H1 (cell line): Measurements from ENCODE around the gene NFE2L2. TPM values are rescaled to one million over a fixed set of nuclear protein-coding genes. Genes with fewer than 3 reads are reported as not detected.

Experiments
- CTCF ChIA-PET: fragments of 300-600 bp; sonication (Branson Sonifier 250); formaldehyde crosslinking; loops from one replicate; lab custom pipeline; 2021; ENCODE audit not compliant: partially characterized antibody; lab: Charles Lee
- POLR2A ChIA-PET: fragments of 300-600 bp; sonication (Branson Sonifier 250); formaldehyde crosslinking; loops from one replicate; lab custom pipeline; 2021; ENCODE audit warnings: inconsistent platforms; ENCODE audit not compliant: partially characterized antibody; lab: Charles Lee
- DNase-seq, 2 experiments: peaks; one replicate each; pipeline versions ENCODE4 v3.0.0 to v3.0.0-alpha.2; 2010 to 2022; ENCODE audit warnings: low spot score in 2 of 2, low read depth in 1 of 2, mixed read lengths in 1 of 2
- FAIRE-seq: peaks from 2 replicates; lab custom pipeline; 2011; peaks lifted over from hg19 to GRCh38; lab: Jason Lieb, UNC
- H2AFZ ChIP-seq: 2 replicates; pipeline ENCODE4 v1.8.1; 2012; ENCODE audit warnings: low read length, inconsistent platforms
- H2AK5ac ChIP-seq: 2 replicates; pipeline ENCODE4 v1.6.1; 2013; ENCODE audit warnings: low read depth, low read length
- H2BK120ac ChIP-seq: replicated peaks from 2 replicates; pipeline ENCODE3; 2013; ENCODE audit warnings: low read depth, low read length, inconsistent platforms
- H2BK12ac ChIP-seq: 2 replicates; pipeline ENCODE4 v1.6.1; 2013; ENCODE audit warnings: low read depth, low read length
- H2BK15ac ChIP-seq: 2 replicates; pipeline ENCODE4 v1.6.1; 2013; ENCODE audit warnings: low read length
- H2BK20ac ChIP-seq: 2 replicates; pipeline ENCODE4 v1.6.1; 2013; ENCODE audit warnings: low read length
- H2BK5ac ChIP-seq: 2 replicates; pipeline ENCODE4 v1.6.1; 2013; ENCODE audit warnings: low read depth, low read length
- H3K14ac ChIP-seq: 2 replicates; pipeline ENCODE4 v1.6.1; 2013; ENCODE audit warnings: inconsistent platforms; ENCODE audit not compliant: insufficient read length
- H3K18ac ChIP-seq: 2 replicates; pipeline ENCODE4 v1.6.1; 2013; ENCODE audit warnings: low read length; ENCODE audit errors: extremely low read depth
- H3K23ac ChIP-seq: 2 replicates; pipeline ENCODE4 v1.6.1; 2013; ENCODE audit warnings: inconsistent platforms; ENCODE audit not compliant: insufficient read length
- H3K23me2 ChIP-seq: 2 replicates; pipeline ENCODE4 v1.6.1; 2013; ENCODE audit warnings: low read depth, low read length
- H3K27ac ChIP-seq: 2 replicates; pipeline ENCODE4 v1.6.1; 2011; ENCODE audit warnings: low read depth, low read length, inconsistent platforms
- H3K27me3 ChIP-seq, 4 experiments: replicated peaks in 1 of 4; 1 replicate in 1 of 4; 2 replicates in 3 of 4; pipeline versions ENCODE4 v1.6.1 to v1.8.1; 2011 to 2013; ENCODE audit warnings: low read length in 3 of 4, mild to moderate bottlenecking in 3 of 4, inconsistent platforms in 2 of 4, mixed read lengths in 2 of 4, moderate library complexity in 1 of 4; ENCODE audit not compliant: control insufficient read depth in 3 of 4, insufficient read depth in 3 of 4; ENCODE audit errors: extremely low read depth in 1 of 4
- H3K36me3 ChIP-seq, 4 experiments: 2 replicates each; pipeline versions ENCODE4 v1.6.1 to v1.8.1; 2011 to 2013; ENCODE audit warnings: mild to moderate bottlenecking in 4 of 4, low read length in 3 of 4, moderate library complexity in 2 of 4, control low read depth in 1 of 4, inconsistent platforms in 1 of 4; ENCODE audit not compliant: insufficient read depth in 4 of 4, control insufficient read depth in 2 of 4
- H3K4ac ChIP-seq: replicated peaks from 2 replicates; pipeline ENCODE3; 2013; ENCODE audit warnings: low read length, low read depth, mixed read lengths, inconsistent platforms; ENCODE audit not compliant: insufficient read length
- H3K4me1 ChIP-seq, 4 experiments: replicated peaks in 1 of 4; 1 replicate in 1 of 4; 2 replicates in 3 of 4; pipeline versions ENCODE4 v1.6.1 to v1.8.1; 2011 to 2013; ENCODE audit warnings: low read length in 3 of 4, inconsistent platforms in 2 of 4, mixed read lengths in 1 of 4; ENCODE audit not compliant: insufficient read depth in 4 of 4, control insufficient read depth in 3 of 4
- H3K4me2 ChIP-seq, 2 experiments: 2 replicates each; pipeline versions ENCODE4 v1.6.1 to v1.8.1; 2011 to 2013; ENCODE audit warnings: low read depth in 2 of 2, low read length in 2 of 2, control low read depth in 1 of 2, inconsistent platforms in 1 of 2, mild to moderate bottlenecking in 1 of 2; ENCODE audit not compliant: insufficient read depth in 1 of 2
- H3K4me3 ChIP-seq, 4 experiments: fragments of 200-600, 300-600 bp in 1 of 4; sonication (generic), shearing (Covaris generic), sonication (Bioruptor Twin) in 1 of 4; 2 replicates each; pipeline versions ENCODE4 v1.5.1 to v1.8.1; 2011 to 2016; ENCODE audit warnings: low read length in 4 of 4, low read depth in 3 of 4, control low read depth in 2 of 4, inconsistent platforms in 2 of 4, mild to moderate bottlenecking in 2 of 4, mixed read lengths in 1 of 4, moderate library complexity in 1 of 4; ENCODE audit not compliant: insufficient read depth in 2 of 4; ENCODE audit errors: extremely low read depth in 1 of 4
- H3K56ac ChIP-seq: replicated peaks from 2 replicates; pipeline ENCODE3; 2013; ENCODE audit warnings: low read depth, mild to moderate bottlenecking, mixed read lengths, low read length, inconsistent platforms; ENCODE audit not compliant: insufficient read length
- H3K79me1 ChIP-seq: 2 replicates; pipeline ENCODE4 v1.6.1; 2013; ENCODE audit warnings: low read depth, low read length, control low read depth
- H3K79me2 ChIP-seq, 2 experiments: 2 replicates each; pipeline versions ENCODE4 v1.6.1 to v1.8.1; 2012 to 2013; ENCODE audit warnings: low read length in 2 of 2, mild to moderate bottlenecking in 2 of 2, inconsistent platforms in 1 of 2; ENCODE audit not compliant: insufficient read depth in 2 of 2, control insufficient read depth in 1 of 2
- H3K9ac ChIP-seq, 4 experiments: replicated peaks in 1 of 4; 1 replicate in 1 of 4; 2 replicates in 3 of 4; pipeline versions ENCODE4 v1.6.1 to v1.8.1; 2011 to 2013; ENCODE audit warnings: low read depth in 3 of 4, low read length in 3 of 4, control low read depth in 2 of 4, mild to moderate bottlenecking in 2 of 4, moderate library complexity in 2 of 4, inconsistent platforms in 1 of 4; ENCODE audit errors: extremely low read depth in 1 of 4
- H3K9me3 ChIP-seq, 2 experiments: 2 replicates each; pipeline versions ENCODE4 v1.6.1 to v1.8.1; 2012 to 2013; ENCODE audit warnings: mild to moderate bottlenecking in 2 of 2, moderate library complexity in 2 of 2, control low read depth in 1 of 2, inconsistent platforms in 1 of 2, low read depth in 1 of 2, low read length in 1 of 2, mixed read lengths in 1 of 2; ENCODE audit not compliant: insufficient read depth in 2 of 2
- H4K20me1 ChIP-seq, 2 experiments: replicated peaks in 1 of 2; 2 replicates each; pipeline versions ENCODE3 to v1.8.1; 2011 to 2013; ENCODE audit warnings: inconsistent platforms in 2 of 2, low read length in 2 of 2, mild to moderate bottlenecking in 1 of 2; ENCODE audit not compliant: insufficient read depth in 2 of 2, control insufficient read depth in 1 of 2
- H4K5ac ChIP-seq: 2 replicates; pipeline ENCODE4 v1.6.1; 2013; ENCODE audit warnings: low read length, low read depth, mixed read lengths, inconsistent platforms; ENCODE audit not compliant: insufficient read length
- H4K8ac ChIP-seq: 2 replicates; pipeline ENCODE4 v1.8.0; 2013; ENCODE audit warnings: mild to moderate bottlenecking, moderate library complexity, low read length, inconsistent platforms; ENCODE audit not compliant: insufficient read depth; ENCODE audit errors: extremely low read depth
- H4K91ac ChIP-seq: replicated peaks from 2 replicates; pipeline ENCODE3; 2013; ENCODE audit warnings: low read length, mixed read lengths, inconsistent platforms; ENCODE audit not compliant: insufficient read length
- EGR1 ChIP-seq: IDR thresholded peaks from 2 replicates; pipeline ENCODE4 v1.6.1; 2011; ENCODE audit warnings: low read depth, low read length, borderline replicate concordance
- RBBP5 ChIP-seq: IDR thresholded peaks from 2 replicates; pipeline ENCODE4 v1.7.1; 2012; ENCODE audit warnings: low read depth, mild to moderate bottlenecking, inconsistent platforms, low read length, moderate library complexity, borderline replicate concordance
- SP1 ChIP-seq: IDR thresholded peaks from 2 replicates; pipeline ENCODE4 v1.6.1; 2011; ENCODE audit warnings: low read depth, low read length
- SRF ChIP-seq: IDR thresholded peaks from 2 replicates; pipeline ENCODE4 v1.6.1; 2011; ENCODE audit warnings: mild to moderate bottlenecking, low read depth, low read length, moderate library complexity
- TCF12 ChIP-seq: IDR thresholded peaks from 2 replicates; pipeline ENCODE4 v1.6.1; 2011; ENCODE audit warnings: low read depth, mild to moderate bottlenecking, low read length
- TEAD4 ChIP-seq: IDR thresholded peaks from 2 replicates; pipeline ENCODE4 v1.6.1; 2012; ENCODE audit warnings: low read depth, low read length, inconsistent platforms, mixed read lengths
- WGBS, 2 experiments: shearing (Covaris generic) in 1 of 2; methylation state at CpG; one replicate each; pipeline versions ENCODE4 v1.1.6 to v1.1.7; 2013 to 2015; ENCODE audit warnings: low lambda C conversion rate in 2 of 2, mixed read lengths in 2 of 2, inconsistent platforms in 1 of 2, low coverage in 1 of 2, missing lambda C conversion rate in 1 of 2; ENCODE audit not compliant: insufficient replicate concordance in 2 of 2, insufficient coverage in 1 of 2, insufficient read length in 1 of 2; ENCODE audit errors: extremely low coverage in 1 of 2, missing lambda C conversion rate in 1 of 2; 5-methylcytosine and 5-hydroxymethylcytosine counted together
- polyA plus RNA-seq, 7 experiments: library from polyadenylated mRNA; depleted of rRNA in 3 of 7; stranded (reverse) in 5 of 7; unstranded in 2 of 7; fragments of >200 nt in 5 of 7; fragments of 200-250 nt in 2 of 7; gene quantifications; 1 replicate in 5 of 7; 2 replicates in 1 of 7; 4 replicates in 1 of 7; pipeline versions ENCODE4 v1.2.1 to v1.2.3, GENCODE V29; 2011 to 2013; ENCODE audit warnings: missing spikeins in 2 of 7, mixed read lengths in 2 of 7
- total RNA-seq: library from RNA; stranded (reverse); fragmentation: NEBNext Ultra II Directional; extraction: Animal tissue kit (Norgen Biotek cat#: 25700); gene quantifications from 2 replicates; pipeline ENCODE4 v1.2.1, GENCODE V29; 2021

NFE2L2 gene
- total and polyA plus RNA-seq, 2 of the 8 experiments (the other 6 are each of a cell fraction or from before 2014, with no cell fraction given), result 33.2 to 34.5 TPM

- no peak overlapping the region for H2BK120ac ChIP-seq
- no peak overlapping the region for H3K27ac ChIP-seq
- H3K14ac ChIP-seq, result no peak overlapping the region
- H4K20me1 ChIP-seq, result peaks cover 0 to 1% of the 10 kb centered on the region in 2 experiments
- H2AK5ac ChIP-seq, result no peak overlapping the region
- H3K79me2 ChIP-seq, result peaks cover 0 to 19% of the 10 kb centered on the region in 2 experiments; a peak in 2 of 4 replicates
- H3K4me2 ChIP-seq, result no peak overlapping the region
- no peak overlapping the region for H3K23ac ChIP-seq
- ChIA-PET POLR2A (interaction anchor here (0.6 to 1.4 kb wide), 2 partner anchors 7 to 17 kb away, joined by 3 to 4 read pairs; no protein-coding TSS in a partner anchor), CTCF (interaction anchor here (0.8 kb wide), 1 partner anchor 25 kb away, joined by 3 read pairs; no protein-coding TSS in a partner anchor)
- H3K27me3 ChIP-seq, result no peaks in the 10 kb centered on the region; a peak in 1 of 7 replicates
- H3K36me3 ChIP-seq, result no peaks in the 10 kb centered on the region
- no peak overlapping the region for H3K18ac ChIP-seq
- H3K4ac ChIP-seq, result no peak overlapping the region
- H2AFZ ChIP-seq, result no peak overlapping the region
- no peak overlapping the region for H3K4me3 ChIP-seq
- no peaks in the 10 kb centered on the region for H3K79me1 ChIP-seq
- no peak for FAIRE-seq
- H3K9ac ChIP-seq, result no peak overlapping the region
- no peak overlapping the region for H4K91ac ChIP-seq
- H2BK20ac ChIP-seq, result no peak overlapping the region
- no peak overlapping the region for H4K5ac ChIP-seq
- H3K56ac ChIP-seq, result no peak overlapping the region
- no peak overlapping the region for H2BK5ac ChIP-seq
- H3K4me1 ChIP-seq, result peaks cover 5 to 14% (median 10%) of the 10 kb centered on the region in 4 experiments; a peak in 6 of 7 replicates
- no peak overlapping the region for H2BK15ac ChIP-seq
- no peak overlapping the region for H4K8ac ChIP-seq
- peaks cover 1% of the 10 kb centered on the region for H3K23me2 ChIP-seq
- no peak for DNase-seq
- TF ChIP-seq TEAD4 (no peak), SP1 (no peak), EGR1 (no peak), TCF12 (no peak), RBBP5 (no peak), SRF (no peak)
- TF ChIP-seq, all 59 proteins: peak for 0
- H3K9me3 ChIP-seq, result no peaks in the 10 kb centered on the region
- WGBS, 2 experiments, result 81% methylated on average over 2 of the region's 2 CpGs; no CpG with 5 or more reads in 1 of the 2 experiments
- no peak overlapping the region for H2BK12ac ChIP-seq
Observed at GRCh38 chr2:177207101-177207500, 57.4 kb downstream of the NFE2L2 start.
